ENCODE data around the gene RNF151. TPM values are rescaled to one million over a fixed set of nuclear protein-coding genes. Genes with fewer than 3 reads are reported as not detected.

The RNF151 gene
- total and polyA plus RNA-seq, 2 of the 13 experiments (the other 11 are each of a cell fraction or from before 2014, with no cell fraction given) = not detected

DNA sequence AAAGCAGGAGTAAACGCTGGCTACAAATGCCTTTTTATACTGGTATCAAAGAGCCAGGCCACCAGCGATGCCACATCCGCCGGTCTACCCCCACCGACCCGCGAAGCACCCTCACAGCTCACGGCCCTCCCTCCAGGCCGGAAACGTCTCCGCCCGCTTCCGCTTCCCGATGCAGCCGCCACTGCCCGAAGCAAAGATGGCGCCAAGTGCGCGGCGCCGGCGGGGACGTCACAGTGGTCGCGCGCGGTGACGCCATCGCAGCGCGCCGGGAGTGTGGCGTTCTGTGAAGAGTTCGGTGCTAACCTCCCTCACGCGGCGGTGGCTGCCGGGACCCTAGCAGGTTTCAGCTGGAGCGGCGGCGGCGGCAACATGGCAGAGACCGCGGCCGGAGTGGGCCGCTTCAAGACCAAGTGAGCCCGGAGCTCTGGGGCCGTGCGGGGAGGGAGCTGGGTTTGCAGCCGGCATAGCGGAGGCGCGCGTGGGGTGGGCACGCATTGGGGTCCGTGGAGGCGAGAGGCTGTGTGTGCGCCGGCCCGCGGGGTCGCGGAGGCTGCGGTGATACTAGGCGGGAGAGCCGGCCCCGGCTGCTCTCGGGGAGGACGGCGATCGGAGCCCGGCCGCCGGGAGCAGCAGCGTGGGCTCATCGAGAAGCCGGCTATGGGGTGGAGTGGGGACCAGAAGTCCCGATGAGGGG, 5.3 kb downstream of the RNF151 start, which contains the start of gene TBL3 (continued):
- TF ChIP-seq, protein P1, sequence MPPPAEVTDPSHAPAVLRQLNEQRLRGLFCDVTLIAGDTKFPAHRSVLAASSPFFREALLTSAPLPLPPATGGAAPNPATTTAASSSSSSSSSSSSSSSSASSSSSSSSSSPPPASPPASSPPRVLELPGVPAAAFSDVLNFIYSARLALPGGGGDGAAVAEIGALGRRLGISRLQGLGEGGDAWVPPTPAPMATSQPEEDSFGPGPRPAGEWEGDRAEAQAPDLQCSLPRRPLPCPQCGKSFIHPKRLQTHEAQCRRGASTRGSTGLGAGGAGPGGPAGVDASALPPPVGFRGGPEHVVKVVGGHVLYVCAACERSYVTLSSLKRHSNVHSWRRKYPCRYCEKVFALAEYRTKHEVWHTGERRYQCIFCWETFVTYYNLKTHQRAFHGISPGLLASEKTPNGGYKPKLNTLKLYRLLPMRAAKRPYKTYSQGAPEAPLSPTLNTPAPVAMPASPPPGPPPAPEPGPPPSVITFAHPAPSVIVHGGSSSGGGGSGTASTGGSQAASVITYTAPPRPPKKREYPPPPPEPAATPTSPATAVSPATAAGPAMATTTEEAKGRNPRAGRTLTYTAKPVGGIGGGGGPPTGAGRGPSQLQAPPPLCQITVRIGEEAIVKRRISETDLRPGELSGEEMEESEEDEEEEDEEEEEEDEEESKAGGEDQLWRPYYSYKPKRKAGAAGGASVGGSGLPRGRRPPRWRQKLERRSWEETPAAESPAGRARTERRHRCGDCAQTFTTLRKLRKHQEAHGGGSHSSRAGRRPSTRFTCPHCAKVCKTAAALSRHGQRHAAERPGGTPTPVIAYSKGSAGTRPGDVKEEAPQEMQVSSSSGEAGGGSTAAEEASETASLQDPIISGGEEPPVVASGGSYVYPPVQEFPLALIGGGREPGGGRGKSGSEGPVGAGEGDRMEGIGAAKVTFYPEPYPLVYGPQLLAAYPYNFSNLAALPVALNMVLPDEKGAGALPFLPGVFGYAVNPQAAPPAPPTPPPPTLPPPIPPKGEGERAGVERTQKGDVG (CRISPR knock-in tag; IDR thresholded peaks at IDR 0.05; ENCODE audit: borderline replicate concordance) = peak; percentile 66; the same call in 1 of the 2 replicates
- TF ChIP-seq SOX5 (CRISPR knock-in tag; IDR thresholded peaks at IDR 0.05; ENCODE audit: borderline replicate concordance) = peak; percentile 69; the same call in 1 of the 2 replicates
- TF ChIP-seq FOXP1 (IDR thresholded peaks at IDR 0.05) = no peak
- TF ChIP-seq FOXP1 (CRISPR knock-in tag; IDR thresholded peaks at IDR 0.05) = no peak
- TF ChIP-seq ZBTB38 (CRISPR knock-in tag; IDR thresholded peaks at IDR 0.05) = peak; percentile 94
- TF ChIP-seq E2F5 (CRISPR knock-in tag; conservative IDR thresholded peaks at IDR 0.05) = peak; percentile 82; the same call in 1 of the 2 replicates
- no peak for TF ChIP-seq KAT2B (IDR thresholded peaks at IDR 0.05; ENCODE audit: borderline replicate concordance, low read depth, low read length)
- TF ChIP-seq ZNF326 (CRISPR knock-in tag; IDR thresholded peaks at IDR 0.05; ENCODE audit: borderline replicate concordance) = no peak
- peak; percentile 99 for TF ChIP-seq HDAC1 (CRISPR knock-in tag; IDR thresholded peaks at IDR 0.05)
- TF ChIP-seq ZNF703 (CRISPR knock-in tag; IDR thresholded peaks at IDR 0.05; ENCODE audit: borderline replicate concordance) = no peak; the same call in 1 of the 2 replicates
- TF ChIP-seq FOSL2 (CRISPR knock-in tag; IDR thresholded peaks at IDR 0.05) = peak; percentile 70
- peak; percentile 85; the same call in 1 of the 2 replicates for TF ChIP-seq MTF2 (CRISPR knock-in tag; IDR thresholded peaks at IDR 0.05; ENCODE audit: borderline replicate concordance)
- TF ChIP-seq NFIB (CRISPR knock-in tag; IDR thresholded peaks at IDR 0.05; ENCODE audit: borderline replicate concordance) = no peak
- no peak for TF ChIP-seq DNMT1 (CRISPR knock-in tag; IDR thresholded peaks at IDR 0.05)
- TF ChIP-seq TOPORS (CRISPR knock-in tag; IDR thresholded peaks at IDR 0.05) = peak; percentile 69; the same call in 1 of the 2 replicates
- TF ChIP-seq ZNF710 (CRISPR knock-in tag; IDR thresholded peaks at IDR 0.05; ENCODE audit: borderline replicate concordance) = no peak; the same call in 1 of the 2 replicates
- TF ChIP-seq POLR2AphosphoS5 (IDR thresholded peaks at IDR 0.05; ENCODE audit: low read depth, low read length) = peak; percentile 88
- no peak for TF ChIP-seq PHB2 (IDR thresholded peaks at IDR 0.05; ENCODE audit: partially characterized antibody)
- TF ChIP-seq, protein P2, sequence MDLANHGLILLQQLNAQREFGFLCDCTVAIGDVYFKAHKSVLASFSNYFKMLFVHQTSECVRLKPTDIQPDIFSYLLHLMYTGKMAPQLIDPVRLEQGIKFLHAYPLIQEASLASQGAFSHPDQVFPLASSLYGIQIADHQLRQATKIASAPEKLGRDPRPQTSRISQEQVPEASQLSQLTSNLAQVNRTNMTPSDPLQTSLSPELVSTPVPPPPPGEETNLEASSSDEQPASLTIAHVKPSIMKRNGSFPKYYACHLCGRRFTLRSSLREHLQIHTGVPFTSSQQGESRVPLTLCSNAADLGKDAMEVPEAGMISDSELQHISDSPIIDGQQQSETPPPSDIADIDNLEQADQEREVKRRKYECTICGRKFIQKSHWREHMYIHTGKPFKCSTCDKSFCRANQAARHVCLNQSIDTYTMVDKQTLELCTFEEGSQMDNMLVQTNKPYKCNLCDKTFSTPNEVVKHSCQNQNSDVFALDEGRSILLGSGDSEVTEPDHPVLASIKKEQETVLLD (CRISPR knock-in tag; IDR thresholded peaks at IDR 0.05; ENCODE audit: low read depth) = peak; percentile 93
- no peak for TF ChIP-seq ZNF432 (CRISPR knock-in tag; IDR thresholded peaks at IDR 0.05; ENCODE audit: borderline replicate concordance)
- TF ChIP-seq PAF1 (CRISPR knock-in tag; IDR thresholded peaks at IDR 0.05) = no peak
- TF ChIP-seq ZNF780A (CRISPR knock-in tag; IDR thresholded peaks at IDR 0.05) = no peak; the same call in 1 of the 2 replicates
- TF ChIP-seq ZNF567 (CRISPR knock-in tag; IDR thresholded peaks at IDR 0.05; ENCODE audit: borderline replicate concordance) = peak; percentile 97
- peak; percentile 95; the same call in 1 of the 2 replicates for TF ChIP-seq MIER3 (CRISPR knock-in tag; IDR thresholded peaks at IDR 0.05; ENCODE audit: borderline replicate concordance)

Measured in HepG2 (cell line).